ENCODE measurements around the gene PPP1CC.

- TF ChIP-seq POLR2A (IDR thresholded peaks at IDR 0.05; ENCODE audit: low read depth, low read length), result no peak
- TF ChIP-seq POLR2AphosphoS5 (IDR thresholded peaks at IDR 0.05; ENCODE audit: low read depth, low read length), result no peak
- no peak for TF ChIP-seq SPI1 (IDR thresholded peaks at IDR 0.05; ENCODE audit: low read depth, low read length)
- TF ChIP-seq TAF1 (IDR thresholded peaks at IDR 0.05; ENCODE audit: low read depth, low read length), result no peak
- TF ChIP-seq POU2F2 (IDR thresholded peaks at IDR 0.05; ENCODE audit: low read depth, low read length), result no peak
Observed at GRCh38 chr12:110699591-110700445, 42.9 kb downstream of the PPP1CC start.
